Parathyroid adenoma (tissue), 2 donors: ENCODE data around the gene IFI16.
"Not testable (repeated sequence)": the region's sequence is repeated elsewhere in the genome, so short reads cannot be mapped to it uniquely, and the experiment has no call there.

ENCODE experiments used
- H2AFZ ChIP-seq: fragments of 300-600 bp; sonication (generic); one replicate; pipeline ENCODE4 v1.7.0; 2017; ENCODE audit warnings: antibody characterized with exemption, mild to moderate bottlenecking
- H3K27ac ChIP-seq: fragments of 300-600 bp; sonication (generic); one replicate; pipeline ENCODE4 v1.7.0; 2017
- H3K27me3 ChIP-seq: fragments of 300-600 bp; sonication (generic); one replicate; pipeline ENCODE4 v1.7.0; 2017; ENCODE audit warnings: low read length; ENCODE audit not compliant: control insufficient read depth, insufficient read depth
- H3K36me3 ChIP-seq: fragments of 300-600 bp; sonication (generic); one replicate; pipeline ENCODE4 v1.7.0; 2017; ENCODE audit warnings: low read length; ENCODE audit not compliant: control insufficient read depth, insufficient read depth
- H3K4me1 ChIP-seq: fragments of 300-600 bp; sonication (generic); one replicate; pipeline ENCODE4 v1.7.0; 2017; ENCODE audit warnings: control low read depth
- H3K4me2 ChIP-seq: fragments of 300-600 bp; sonication (generic); one replicate; pipeline ENCODE4 v1.7.0; 2017; ENCODE audit warnings: low read length
- H3K4me3 ChIP-seq: fragments of 300-600 bp; sonication (generic); one replicate; pipeline ENCODE4 v1.7.0; 2017; ENCODE audit warnings: low read depth, low read length
- H3K79me2 ChIP-seq: fragments of 300-600 bp; sonication (generic); one replicate; pipeline ENCODE4 v1.7.0; 2017; ENCODE audit warnings: control low read depth
- H3K9ac ChIP-seq: fragments of 300-600 bp; sonication (generic); one replicate; pipeline ENCODE4 v1.7.0; 2017; ENCODE audit warnings: mild to moderate bottlenecking
- H3K9me3 ChIP-seq: fragments of 300-600 bp; sonication (generic); one replicate; pipeline ENCODE4 v1.7.0; 2017; ENCODE audit warnings: low read length; ENCODE audit not compliant: control insufficient read depth
- TF ChIP-seq, protein P1 (sequence below): fragments of 300-600 bp; sonication (generic); IDR thresholded peaks from one replicate; pipeline ENCODE4 v1.7.0; 2017; ENCODE audit warnings: antibody characterized with exemption, mild to moderate bottlenecking
- donor health status: primary hyperparathyroidism.

The IFI16 gene

DNA sequence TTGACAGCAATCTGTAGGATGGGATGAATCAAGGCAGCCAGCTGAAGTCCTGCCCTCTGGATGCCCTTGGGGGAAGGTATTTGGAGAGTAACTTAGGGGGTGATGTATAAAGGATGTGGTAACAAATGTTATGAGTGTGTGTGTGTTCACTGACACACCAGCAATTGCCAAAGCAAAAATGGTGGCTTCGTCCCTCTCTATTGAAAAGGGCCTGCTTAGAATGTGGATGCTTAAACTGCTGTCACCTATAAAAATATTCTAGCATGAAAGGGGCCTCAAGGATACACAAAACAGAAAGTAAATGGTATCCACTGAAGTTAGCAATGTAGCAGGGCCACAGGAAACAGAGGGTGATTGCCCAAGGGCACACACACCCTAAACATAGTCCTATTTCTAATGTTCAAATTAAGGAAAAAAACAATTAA, 81.9 kb downstream of the IFI16 start:
- Histone ChIP-seq H3K27ac (no peak overlapping the region), H3K36me3 (no peaks in the 10 kb centered on the region), H3K4me2 (no peak overlapping the region), H3K9me3 (no peaks in the 10 kb centered on the region), H3K4me3 (no peak overlapping the region), H3K4me1 (no peaks in the 10 kb centered on the region), H3K27me3 (no peaks in the 10 kb centered on the region), H3K9ac (no peak overlapping the region), H3K79me2 (no peaks in the 10 kb centered on the region), H2AFZ (no peak overlapping the region)
- TF ChIP-seq, protein P1, sequence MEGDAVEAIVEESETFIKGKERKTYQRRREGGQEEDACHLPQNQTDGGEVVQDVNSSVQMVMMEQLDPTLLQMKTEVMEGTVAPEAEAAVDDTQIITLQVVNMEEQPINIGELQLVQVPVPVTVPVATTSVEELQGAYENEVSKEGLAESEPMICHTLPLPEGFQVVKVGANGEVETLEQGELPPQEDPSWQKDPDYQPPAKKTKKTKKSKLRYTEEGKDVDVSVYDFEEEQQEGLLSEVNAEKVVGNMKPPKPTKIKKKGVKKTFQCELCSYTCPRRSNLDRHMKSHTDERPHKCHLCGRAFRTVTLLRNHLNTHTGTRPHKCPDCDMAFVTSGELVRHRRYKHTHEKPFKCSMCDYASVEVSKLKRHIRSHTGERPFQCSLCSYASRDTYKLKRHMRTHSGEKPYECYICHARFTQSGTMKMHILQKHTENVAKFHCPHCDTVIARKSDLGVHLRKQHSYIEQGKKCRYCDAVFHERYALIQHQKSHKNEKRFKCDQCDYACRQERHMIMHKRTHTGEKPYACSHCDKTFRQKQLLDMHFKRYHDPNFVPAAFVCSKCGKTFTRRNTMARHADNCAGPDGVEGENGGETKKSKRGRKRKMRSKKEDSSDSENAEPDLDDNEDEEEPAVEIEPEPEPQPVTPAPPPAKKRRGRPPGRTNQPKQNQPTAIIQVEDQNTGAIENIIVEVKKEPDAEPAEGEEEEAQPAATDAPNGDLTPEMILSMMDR, result no peak

DNA sequence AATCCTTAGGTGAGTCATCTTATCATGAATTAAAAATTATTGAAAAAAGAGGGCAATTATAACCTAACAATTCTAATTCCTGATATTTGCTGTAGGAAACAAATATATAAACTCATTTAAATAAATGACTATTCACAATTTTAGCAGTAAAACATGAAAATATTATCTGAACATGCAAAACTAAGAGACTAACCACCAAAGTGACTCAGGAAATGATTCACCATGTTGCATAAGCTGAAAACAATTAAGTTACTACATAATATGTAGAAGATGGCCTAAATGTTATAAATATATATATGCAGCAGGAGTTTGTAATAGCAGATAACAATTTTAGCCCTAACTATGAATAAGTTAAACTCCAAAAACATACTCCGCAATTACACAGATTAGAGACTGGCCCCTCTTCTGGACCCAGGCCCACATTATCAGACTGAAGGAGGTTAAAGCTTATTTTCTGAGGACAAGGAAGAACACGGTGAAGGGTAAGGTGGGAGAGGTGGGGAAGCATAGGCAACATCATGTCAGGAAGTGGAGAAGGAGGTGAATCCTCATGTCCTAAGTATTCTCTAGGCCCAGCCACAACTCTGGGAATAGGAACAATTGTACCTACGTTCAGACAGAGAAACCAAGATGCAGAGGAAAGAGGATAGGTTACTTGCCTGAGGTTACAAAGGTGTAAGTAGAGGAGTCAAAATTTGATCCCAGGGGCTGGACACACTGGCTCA, 82.5 kb downstream of the IFI16 start:
- no peaks in the 10 kb centered on the region for H3K79me2 ChIP-seq
- no peaks in the 10 kb centered on the region for H3K9me3 ChIP-seq
- no peak overlapping the region for H3K4me2 ChIP-seq
- H3K27ac ChIP-seq, result no peak overlapping the region
- no peaks in the 10 kb centered on the region for H3K36me3 ChIP-seq
- H3K4me1 ChIP-seq, result no peaks in the 10 kb centered on the region
- no peak overlapping the region for H3K9ac ChIP-seq
- H2AFZ ChIP-seq, result no peak overlapping the region
- H3K27me3 ChIP-seq, result no peaks in the 10 kb centered on the region
- H3K4me3 ChIP-seq, result no peak overlapping the region
- TF ChIP-seq, protein P1, result no peak

DNA sequence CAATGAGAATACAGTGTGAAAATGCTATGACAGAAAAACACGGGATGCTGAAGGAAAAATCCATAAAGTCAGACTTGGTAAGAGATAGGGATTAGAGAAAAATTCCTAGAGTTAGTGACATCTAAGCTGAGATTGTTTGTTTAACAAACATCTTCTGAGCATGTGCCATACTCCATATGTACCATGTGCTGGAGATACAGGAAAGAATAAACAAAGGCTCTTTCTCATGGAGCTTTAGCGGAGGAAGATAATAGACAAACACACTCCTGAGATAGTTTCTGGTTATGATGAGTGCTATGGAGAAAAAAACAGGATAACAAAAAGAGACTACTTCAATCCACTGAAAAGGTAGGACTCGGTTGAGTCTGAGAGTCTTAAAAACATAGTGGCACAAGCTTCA, 88.9 kb downstream of the IFI16 start:
- no peaks in the 10 kb centered on the region for H3K9me3 ChIP-seq
- no peak overlapping the region for H3K4me2 ChIP-seq
- TF ChIP-seq, protein P1, result no peak
- no peak overlapping the region for H2AFZ ChIP-seq
- no peaks in the 10 kb centered on the region for H3K4me1 ChIP-seq
- H3K27ac ChIP-seq, result no peak overlapping the region
- no peak overlapping the region for H3K4me3 ChIP-seq
- no peak overlapping the region for H3K9ac ChIP-seq
- no peaks in the 10 kb centered on the region for H3K27me3 ChIP-seq
- H3K36me3 ChIP-seq, result no peaks in the 10 kb centered on the region
- H3K79me2 ChIP-seq, result no peaks in the 10 kb centered on the region

DNA sequence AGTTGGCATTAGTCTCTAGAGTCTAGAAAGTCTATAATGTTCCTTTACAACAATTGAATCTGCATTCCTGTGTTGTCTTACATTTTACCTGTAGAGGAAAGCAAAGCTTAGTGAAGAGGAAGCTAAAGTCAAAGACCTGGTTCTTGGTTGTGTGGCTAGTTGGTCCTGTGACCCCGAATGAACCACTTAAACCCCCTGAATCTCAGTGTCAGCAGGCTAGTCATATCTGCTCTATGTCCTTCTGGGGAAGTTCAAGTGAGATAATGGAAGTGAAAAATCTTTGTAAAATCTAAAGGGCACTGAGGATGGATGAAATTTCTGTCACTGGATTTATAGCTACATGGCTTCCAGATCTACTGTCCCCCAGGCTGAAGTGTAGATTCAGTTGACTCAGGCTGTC, 90.9 kb downstream of the IFI16 start:
- Histone ChIP-seq H3K4me2 (no peak overlapping the region), H3K27ac (no peak overlapping the region), H2AFZ (no peak overlapping the region), H3K4me3 (no peak overlapping the region), H3K27me3 (no peaks in the 10 kb centered on the region), H3K36me3 (no peaks in the 10 kb centered on the region), H3K4me1 (no peaks in the 10 kb centered on the region), H3K79me2 (no peaks in the 10 kb centered on the region), H3K9me3 (no peaks in the 10 kb centered on the region), H3K9ac (no peak overlapping the region)
- TF ChIP-seq, protein P1, result no peak

DNA sequence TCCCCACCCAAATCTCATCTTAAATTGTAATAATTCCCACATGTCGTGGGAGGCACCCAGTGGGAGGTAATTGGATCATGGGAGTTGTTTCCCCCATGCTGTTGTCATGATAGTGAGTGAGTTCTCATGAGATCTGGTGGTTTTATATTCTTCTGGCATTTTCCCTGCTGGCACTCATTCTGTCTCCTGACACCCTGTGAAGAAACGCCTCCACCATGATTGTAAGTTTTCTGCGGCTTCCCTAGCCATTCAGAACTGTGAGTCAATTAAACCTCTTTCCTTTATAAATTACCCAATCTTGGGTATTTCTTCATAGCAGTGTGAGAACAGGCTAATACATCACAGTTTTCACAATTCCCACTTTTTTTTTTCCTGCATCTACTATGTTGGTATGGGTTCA, 93.3 kb downstream of the IFI16 start:
- H2AFZ ChIP-seq, H3K4me3 ChIP-seq, H3K9me3 ChIP-seq, H3K36me3 ChIP-seq, H3K27me3 ChIP-seq, H3K79me2 ChIP-seq, H3K4me1 ChIP-seq, H3K4me2 ChIP-seq, H3K27ac ChIP-seq, H3K9ac ChIP-seq: not testable (repeated sequence)
